ENCODE data around the gene LRRC14B. TPM values are rescaled to one million over a fixed set of nuclear protein-coding genes. Genes with fewer than 3 reads are reported as not detected.

The LRRC14B gene
- total RNA-seq, 4 donors from 2014 or later, result not detected

GRCh38 chr5:156411-157072 is 34.8 kb upstream of the LRRC14B start:
- no peak for TF ChIP-seq CTCF (IDR thresholded peaks at IDR 0.05)
- no peak for TF ChIP-seq POLR2AphosphoS5 (IDR thresholded peaks at IDR 0.05)
- no peak for TF ChIP-seq EP300 (IDR thresholded peaks at IDR 0.05)
- TF ChIP-seq POLR2A (IDR thresholded peaks at IDR 0.05), result no peak
- no peaks in the 10 kb centered on the region for H3K4me1 ChIP-seq

GRCh38 chr5:157126-157715 is 34.1 kb upstream of the LRRC14B start:
- no peaks in the 10 kb centered on the region for H3K9me3 ChIP-seq
- ATAC-seq, result no peak
- peaks cover 19% of the 10 kb centered on the region for H3K27me3 ChIP-seq
- no peak overlapping the region for H3K27ac ChIP-seq
- no peaks in the 10 kb centered on the region for H3K36me3 ChIP-seq
- H3K4me1 ChIP-seq, result no peaks in the 10 kb centered on the region
- TF ChIP-seq POLR2AphosphoS5 (IDR thresholded peaks at IDR 0.05), result no peak
- no peak for TF ChIP-seq POLR2A (IDR thresholded peaks at IDR 0.05)
- no peak for TF ChIP-seq EP300 (IDR thresholded peaks at IDR 0.05)
- TF ChIP-seq CTCF (IDR thresholded peaks at IDR 0.05), result no peak
- no peak overlapping the region for H3K4me3 ChIP-seq
- WGBS, 2 donors (ENCODE audit: low coverage in 1 of 2), result 79 to 89% methylated on average over 11 to 12 of the region's 12 CpGs

More at GRCh38 chr5:156411-157072, 34.8 kb upstream of the LRRC14B start:
- Histone ChIP-seq H3K27me3 (peaks cover 17% of the 10 kb centered on the region), H3K27ac (no peak overlapping the region), H3K9me3 (no peaks in the 10 kb centered on the region), H3K36me3 (no peaks in the 10 kb centered on the region), H3K4me3 (no peak overlapping the region)
- ATAC-seq, result no peak
- WGBS, 2 donors (ENCODE audit: low coverage in 1 of 2), result 100% methylated on average over 2 of the region's 17 CpGs; no CpG with 5 or more reads in 1 of the 2 donors

- WGBS, 2 donors (ENCODE audit: low coverage in 1 of 2), result 80 to 86% methylated on average over 1 to 3 of the region's 11 CpGs
- ATAC-seq, result no peak
Measured at GRCh38 chr5:157801-158200, 33.5 kb upstream of the LRRC14B start.

GRCh38 chr5:158807-159447 is 32.4 kb upstream of the LRRC14B start:
- Histone ChIP-seq H3K4me3 (no peak overlapping the region), H3K36me3 (no peaks in the 10 kb centered on the region), H3K27ac (no peak overlapping the region), H3K27me3 (peaks cover 24% of the 10 kb centered on the region), H3K4me1 (no peaks in the 10 kb centered on the region), H3K9me3 (no peaks in the 10 kb centered on the region)
- no peak for ATAC-seq
- TF ChIP-seq POLR2A (IDR thresholded peaks at IDR 0.05) (no peak), EP300 (IDR thresholded peaks at IDR 0.05) (no peak), POLR2AphosphoS5 (IDR thresholded peaks at IDR 0.05) (no peak), CTCF (IDR thresholded peaks at IDR 0.05) (no peak)
- WGBS, 2 donors (ENCODE audit: low coverage in 1 of 2), result 60 to 69% methylated on average over 1 to 3 of the region's 17 CpGs

More at GRCh38 chr5:157801-158200, 33.5 kb upstream of the LRRC14B start:
- no peaks in the 10 kb centered on the region for H3K36me3 ChIP-seq
- TF ChIP-seq POLR2A (IDR thresholded peaks at IDR 0.05) (no peak), POLR2AphosphoS5 (IDR thresholded peaks at IDR 0.05) (no peak), CTCF (IDR thresholded peaks at IDR 0.05) (no peak), EP300 (IDR thresholded peaks at IDR 0.05) (no peak)
- H3K4me1 ChIP-seq, result no peaks in the 10 kb centered on the region
- H3K4me3 ChIP-seq, result no peak overlapping the region
- peaks cover 22% of the 10 kb centered on the region for H3K27me3 ChIP-seq
- no peak overlapping the region for H3K27ac ChIP-seq
- no peaks in the 10 kb centered on the region for H3K9me3 ChIP-seq

All from gastroesophageal sphincter (tissue), 4 donors.